HuH-7.5 (cell line): ENCODE measurements around the gene ABHD17A.

Experiments
- DNase-seq: peaks from one replicate; pipeline ENCODE4 v3.0.0; 2011; ENCODE audit warnings: low spot score

Gene ABHD17A

DNA sequence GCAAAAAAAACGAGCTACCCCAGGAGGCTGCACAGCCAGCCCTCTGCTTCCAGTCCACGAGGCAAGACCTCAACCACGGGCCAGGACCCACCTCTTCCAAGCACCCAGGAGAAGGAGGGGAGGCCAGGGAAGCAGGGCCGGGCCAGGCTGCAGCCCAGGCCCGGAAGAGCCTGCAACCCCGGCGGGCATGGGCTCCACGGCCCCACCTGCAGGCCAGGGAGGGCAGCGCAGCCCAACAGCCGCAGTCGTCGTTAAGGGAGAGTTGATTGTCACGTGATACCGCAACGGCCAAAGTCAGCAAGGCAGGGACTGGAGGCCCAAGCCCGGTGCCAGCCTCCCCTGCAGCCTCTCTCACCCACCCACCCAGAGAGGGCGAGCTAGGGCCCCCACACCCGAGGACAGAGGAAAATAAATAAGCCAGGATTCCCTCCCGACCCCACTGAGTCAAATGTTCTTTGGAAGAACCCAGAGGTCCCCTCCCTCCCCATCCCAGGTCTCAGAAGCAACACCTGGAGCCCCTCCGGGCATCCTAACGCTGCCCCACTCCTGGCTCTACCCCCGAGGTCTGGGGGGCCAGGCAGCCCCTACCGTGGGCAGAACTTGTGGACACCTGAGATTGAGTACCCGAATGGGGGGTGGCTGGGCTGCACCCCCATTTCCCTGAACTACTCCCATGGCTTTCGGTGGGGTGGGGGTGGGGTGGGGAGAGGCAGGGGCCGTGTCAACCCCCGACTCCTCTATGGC is 31.8 kb downstream of the ABHD17A start:
- DNase-seq: peak; percentile 99

GRCh38 chr19:1852581-1853128 is 32.6 kb downstream of the ABHD17A start:
- DNase-seq: no peak

- no peak for DNase-seq
Measured at GRCh38 chr19:1851654-1852580, 33.4 kb downstream of the ABHD17A start.

DNA sequence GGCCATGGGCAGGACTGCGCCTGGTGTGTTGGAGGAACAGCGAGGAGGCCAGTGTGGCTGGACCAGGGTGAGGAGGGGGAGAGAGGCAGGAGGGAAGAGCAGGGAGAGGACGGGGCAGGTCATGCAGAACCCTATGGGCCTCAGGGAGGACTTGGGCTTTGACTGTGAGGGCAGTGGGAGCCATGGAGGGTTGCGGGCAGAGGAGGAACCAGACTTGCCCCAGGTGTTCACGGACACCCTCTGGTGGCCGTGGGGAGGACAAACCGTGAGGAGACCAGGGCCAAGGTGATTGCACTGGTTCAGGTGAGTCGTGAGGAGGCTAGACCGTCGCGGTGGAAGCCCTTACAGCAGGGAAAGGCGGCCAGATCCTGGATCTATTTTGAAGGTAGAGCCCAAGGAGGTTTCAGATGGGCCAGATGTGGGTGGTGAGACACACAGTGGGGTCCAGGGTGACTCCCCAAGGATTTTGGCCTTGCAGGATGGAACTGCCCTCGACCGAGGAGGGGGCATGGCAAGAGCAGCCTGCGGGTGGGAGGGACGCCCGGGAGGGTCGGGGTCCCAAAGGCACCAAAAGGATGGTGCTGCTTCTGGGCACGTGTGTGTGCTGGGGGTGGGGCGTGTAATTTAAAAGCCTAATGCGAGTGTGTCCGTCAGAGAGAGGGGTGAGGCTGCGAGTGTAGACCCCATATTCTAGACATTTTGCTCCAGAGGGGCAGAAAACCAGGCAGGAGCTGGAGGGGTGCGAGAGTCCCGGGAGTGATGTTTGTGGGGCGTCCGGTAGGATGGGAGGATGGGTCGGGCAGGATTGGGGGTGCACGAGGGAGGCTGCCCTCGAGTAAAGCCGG is 34.3 kb downstream of the ABHD17A start:
- DNase-seq: peak; percentile 62

DNA sequence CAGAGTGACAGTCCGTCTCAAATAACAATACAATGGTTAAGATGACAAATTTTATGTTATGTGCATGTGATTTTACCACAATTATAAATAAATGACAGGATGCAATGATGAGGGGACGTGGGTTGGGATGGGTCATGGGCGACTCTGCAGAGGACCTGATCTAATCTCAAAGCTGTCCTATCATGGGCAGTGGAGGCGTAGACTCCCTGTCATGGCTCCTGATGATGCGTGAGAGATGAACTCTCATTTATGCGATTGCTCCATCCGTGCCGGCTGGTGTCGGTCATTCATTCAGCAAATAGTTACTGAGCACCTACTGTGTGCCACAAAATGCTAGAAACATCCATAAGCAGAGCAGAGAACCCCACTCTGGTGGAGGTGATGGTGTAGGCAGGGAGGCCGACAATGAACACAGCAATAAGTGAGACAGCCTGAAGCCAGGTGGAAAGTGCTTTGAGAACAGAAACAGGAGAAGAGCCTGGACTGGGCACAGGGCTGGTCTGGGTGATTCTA is 35.4 kb downstream of the ABHD17A start:
- DNase-seq: no peak

DNA sequence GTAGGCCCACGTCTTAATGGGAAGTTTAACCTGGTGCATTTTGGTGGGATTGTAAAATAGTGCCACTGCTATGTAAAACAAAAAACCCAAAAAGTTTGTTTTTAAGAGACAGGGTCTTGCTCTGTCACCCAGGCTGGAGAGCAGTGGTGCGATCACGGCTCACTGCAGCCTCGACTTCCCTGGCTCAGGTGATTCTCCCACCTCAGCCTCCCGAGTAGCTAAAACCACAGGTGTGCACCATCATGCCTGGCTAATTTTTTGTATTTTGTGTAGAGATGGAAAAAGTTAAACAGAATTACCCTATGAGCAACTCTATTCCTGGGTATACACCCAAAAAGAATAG is 36.2 kb downstream of the ABHD17A start:
- no peak for DNase-seq

DNA sequence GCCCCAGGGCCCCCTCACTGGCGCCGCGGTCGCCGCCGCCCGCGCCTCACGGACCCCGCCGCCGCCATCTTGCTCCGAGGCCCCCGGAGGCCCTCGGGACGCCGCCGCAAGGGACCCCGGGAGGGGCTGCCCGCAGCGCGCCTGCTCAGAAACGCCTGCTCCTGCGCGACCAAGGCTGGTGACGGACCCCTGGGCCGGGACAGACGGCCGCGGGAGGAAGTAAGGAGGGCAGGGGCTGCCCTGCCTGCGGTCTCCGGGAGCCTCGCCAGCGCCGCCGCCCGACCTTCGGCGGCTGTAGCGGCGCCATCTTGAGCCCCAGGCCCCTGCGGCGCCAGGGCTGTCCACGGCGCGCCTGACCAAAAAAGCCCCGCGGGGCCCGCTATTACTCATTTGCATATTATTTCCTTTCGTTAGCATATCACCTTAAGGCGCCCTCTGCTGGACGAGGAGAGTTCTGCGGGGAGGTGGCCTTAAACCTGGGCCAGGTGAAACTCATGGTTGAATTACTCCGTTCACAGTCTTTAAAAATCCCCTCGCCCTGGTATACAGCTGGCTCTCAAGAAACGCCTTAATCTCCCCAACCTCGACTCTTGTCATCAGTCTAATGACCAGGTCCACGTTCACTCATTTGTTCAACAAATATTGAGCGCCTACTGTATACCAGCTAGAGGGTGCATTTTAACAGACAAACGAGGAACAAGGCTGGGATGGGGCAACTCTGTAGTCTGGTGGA is 36.7 kb downstream of the ABHD17A start, which contains the start of gene REXO1:
Gene REXO1, minus strand, starts transcription at position 85 of the 733 bp plus-strand sequence. CDS start 125 bp downstream, outside the sequence.
- DNase-seq: peak; percentile 95

DNA sequence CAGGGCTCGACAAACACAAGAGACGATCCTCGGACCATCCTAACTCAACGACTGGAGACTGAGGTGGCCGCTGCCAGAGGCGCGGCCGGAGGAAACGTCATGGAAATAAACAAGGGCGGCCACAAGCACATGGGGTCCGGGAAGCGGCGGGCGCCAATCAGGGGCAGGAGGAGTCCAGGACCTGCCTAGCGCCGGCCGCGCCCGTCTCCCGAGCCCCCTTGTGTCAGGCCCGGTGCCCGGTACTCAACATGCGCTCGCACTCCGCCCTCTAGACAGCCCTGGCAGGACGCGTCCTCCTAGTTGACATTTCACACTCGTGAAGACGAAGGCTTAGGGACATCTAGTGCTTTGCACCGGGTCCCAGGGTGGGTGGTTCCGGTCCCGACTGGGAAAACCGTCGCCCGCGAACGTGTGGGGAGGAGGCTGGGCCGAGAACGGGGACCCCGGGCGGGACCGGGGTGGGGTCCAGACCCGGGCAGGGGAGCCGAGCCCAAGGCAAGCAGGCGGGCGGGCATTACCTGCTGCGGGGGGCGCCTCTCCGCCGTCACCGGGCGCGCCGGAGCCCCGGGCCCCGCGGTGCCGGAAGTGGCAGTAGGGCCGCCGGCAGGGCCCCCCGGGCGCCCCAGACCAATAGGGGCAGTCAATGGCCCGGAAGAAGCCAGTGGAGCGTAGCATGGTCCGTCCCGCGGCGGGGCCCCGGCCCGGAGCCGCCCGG is 37.5 kb downstream of the ABHD17A start:
- DNase-seq: peak; percentile 62

DNA sequence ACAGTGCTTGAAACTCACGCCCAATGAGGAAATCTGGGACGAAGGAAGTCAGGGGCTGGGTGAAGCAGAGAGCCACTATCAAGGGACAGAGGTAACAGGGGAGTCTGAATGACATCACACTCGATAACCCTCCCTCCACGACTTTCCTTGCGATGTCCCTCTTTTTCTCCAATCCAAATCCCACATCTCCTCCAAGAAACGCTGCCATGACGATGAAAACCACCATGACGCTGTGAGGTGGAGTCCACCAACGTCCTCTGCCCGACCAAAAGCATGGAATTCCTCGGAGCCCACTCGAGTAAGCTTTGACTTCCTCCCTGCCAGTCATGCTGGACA is 38.0 kb downstream of the ABHD17A start:
- no peak for DNase-seq

DNA sequence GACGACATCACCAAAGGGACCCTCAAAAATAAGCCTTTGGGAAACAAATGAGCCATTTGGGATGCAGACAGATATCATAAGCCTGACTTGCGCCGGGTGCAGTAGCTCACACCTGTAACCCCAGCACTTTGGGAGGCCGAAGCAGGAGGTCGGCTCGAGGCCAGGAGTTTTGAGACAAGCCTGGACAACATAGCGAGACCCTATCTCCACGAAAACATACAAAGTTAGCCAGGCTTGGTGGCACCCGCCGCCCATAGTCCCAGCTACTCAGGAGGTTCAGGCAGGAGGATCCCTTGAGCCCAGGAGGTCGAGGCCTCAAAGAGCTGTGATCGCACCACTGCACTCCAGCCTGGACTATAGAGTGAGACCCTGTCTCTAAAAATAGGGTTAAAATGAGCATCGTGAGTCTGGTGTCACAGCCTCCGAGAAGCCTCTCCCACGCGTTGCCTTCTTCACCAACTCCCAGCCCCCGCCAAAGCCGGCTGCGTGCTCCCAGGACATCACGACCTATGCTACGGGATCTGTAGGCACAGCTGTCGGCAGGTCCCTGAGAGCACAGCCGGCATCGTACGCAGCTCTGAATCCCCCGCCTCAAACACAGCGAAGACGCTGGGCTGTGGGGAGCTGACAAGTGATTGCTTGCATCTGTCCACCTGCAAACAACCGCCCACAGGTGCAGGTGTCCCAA is 38.6 kb downstream of the ABHD17A start:
- no peak for DNase-seq

DNA sequence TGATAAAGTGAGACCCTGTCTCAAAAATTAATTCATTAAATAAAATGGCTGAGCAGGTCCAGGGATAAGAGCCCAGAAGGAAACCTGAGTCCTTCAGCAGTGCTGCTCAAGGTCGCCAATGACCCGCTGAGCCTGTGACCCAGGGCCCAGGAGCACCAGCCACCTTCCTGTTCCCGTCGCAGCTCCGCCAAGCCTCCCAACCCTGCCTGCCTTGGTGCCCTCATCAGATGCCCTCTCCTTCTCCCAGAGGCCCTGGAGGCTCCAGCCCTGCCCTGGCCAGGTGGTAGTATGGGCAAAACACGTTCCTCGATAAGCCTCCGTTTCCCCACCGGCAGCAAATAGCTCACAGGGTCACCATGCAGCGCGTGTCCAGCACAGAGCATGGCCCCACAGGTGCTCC is 39.7 kb downstream of the ABHD17A start:
- DNase-seq: no peak

GRCh38 chr19:1845125-1845515 is 40.2 kb downstream of the ABHD17A start:
- DNase-seq: no peak

GRCh38 chr19:1844513-1845124 is 40.7 kb downstream of the ABHD17A start:
- no peak for DNase-seq

DNA sequence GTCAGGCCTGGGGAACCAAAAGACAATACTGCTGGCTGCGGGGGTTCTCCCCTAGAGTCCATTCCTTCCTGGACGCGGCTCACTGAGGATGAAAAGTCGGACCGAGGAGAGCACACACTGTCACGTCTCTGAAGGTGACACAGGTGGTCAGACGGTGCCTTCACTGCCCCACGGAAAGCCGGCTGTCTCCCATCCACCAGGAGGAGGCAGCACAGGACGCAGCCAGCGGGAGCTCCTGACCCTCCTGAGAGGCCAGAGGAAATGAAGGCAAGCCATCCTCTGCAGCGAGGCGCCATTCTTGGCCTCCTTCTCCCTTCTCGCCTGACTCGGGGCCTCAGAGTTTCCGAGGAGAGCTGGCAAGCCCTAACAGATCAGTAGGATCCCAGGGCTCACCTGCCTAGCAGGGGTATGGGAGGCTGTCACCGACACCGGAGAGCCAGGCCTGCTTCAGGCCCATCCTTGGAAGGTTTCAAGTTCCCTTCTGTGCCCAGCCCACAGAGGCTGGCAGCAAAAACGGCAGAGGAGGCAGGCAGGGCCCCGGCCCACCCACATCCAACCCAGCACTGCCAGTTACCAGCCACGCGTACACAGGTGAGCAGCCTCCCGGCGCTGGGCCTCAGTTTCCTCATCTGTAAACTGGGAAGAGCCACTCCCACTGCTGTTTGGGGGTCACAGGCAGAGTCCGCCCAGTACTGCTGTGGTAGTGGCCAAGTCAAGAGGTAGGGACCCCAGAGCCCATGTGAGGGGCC is 41.5 kb downstream of the ABHD17A start:
- DNase-seq: no peak

- no peak for DNase-seq
Measured at GRCh38 chr19:1843116-1843515, 42.2 kb downstream of the ABHD17A start.

DNA sequence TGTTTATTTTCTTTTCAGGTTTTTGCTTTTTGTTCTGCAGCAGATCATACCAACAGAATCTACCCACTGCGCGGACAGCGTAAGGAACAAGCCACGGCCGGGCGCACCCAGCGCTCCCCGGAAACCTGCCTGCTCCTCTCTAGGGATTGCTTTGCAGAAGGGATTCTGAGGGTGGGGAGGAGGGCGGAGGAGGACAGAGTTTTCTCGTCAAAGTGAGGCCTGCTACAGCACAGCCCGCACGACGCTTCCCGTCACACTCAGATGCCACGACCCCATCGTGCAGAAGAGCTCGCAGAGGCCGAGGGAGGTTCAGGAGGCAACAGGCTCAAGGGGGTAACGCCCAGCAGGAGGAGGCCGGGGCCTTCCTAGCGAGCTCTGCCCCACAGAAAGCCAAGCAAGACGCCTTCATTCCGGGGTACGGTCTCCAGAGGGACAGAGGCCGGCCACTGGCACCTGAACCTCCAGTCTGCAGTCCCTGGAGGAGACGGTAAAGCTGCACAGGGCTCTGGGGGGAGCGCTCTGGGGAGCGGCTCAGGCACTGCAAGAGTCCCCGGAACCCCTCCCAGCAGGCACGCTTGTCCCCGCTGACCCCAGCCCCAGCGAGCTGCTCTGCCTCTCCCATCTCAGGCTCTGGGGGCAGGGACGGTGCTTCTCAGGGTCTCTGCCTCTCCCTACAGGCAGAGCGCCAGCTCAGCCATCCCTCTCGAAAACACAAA is 43.9 kb downstream of the ABHD17A start:
- no peak for DNase-seq

DNA sequence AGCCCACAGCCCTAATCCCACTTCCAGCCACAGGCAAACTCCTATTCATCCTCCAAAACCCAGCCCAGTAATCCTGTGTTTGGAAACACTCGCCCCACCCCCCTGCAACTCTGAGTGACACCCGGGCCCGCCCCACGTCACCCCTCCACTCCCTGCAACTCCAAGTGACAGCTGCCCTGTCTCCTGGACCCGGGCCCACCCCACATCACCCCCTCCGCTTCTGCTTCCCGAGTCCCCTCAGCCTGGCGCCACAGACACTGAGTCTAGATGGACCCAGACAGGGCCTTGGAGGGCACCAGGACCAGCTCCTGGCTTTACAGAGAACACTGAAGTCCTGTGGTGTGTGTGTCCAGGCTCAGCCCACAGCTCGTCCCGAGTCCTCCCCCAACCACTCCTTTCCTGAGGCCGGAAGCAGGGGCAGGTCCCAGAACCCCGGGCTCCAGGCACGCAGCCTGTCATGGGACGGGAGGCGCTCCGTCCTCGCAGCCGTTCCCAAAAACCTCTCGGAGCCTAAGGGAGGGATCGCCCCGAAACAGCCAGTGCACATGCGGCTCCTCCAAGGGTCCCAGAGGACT is 44.7 kb downstream of the ABHD17A start:
- no peak for DNase-seq
